ENCODE results near the gene FGD3.

- TF ChIP-seq CTCF (conservative IDR thresholded peaks at IDR 0.05), result no peak
- no peak for TF ChIP-seq EZH2 (IDR thresholded peaks at IDR 0.05; ENCODE audit: low read depth)
These were observed 27.7 kb downstream of the FGD3 start for GRCh38 chr9:92974761-92975755.
